HG02981 (cell line): Measurements from ENCODE around the gene CERS5.
"Not testable (repeated sequence)": the region's sequence is repeated elsewhere in the genome, so short reads cannot be mapped to it uniquely, and the experiment has no call there.

Source experiments
- ATAC-seq: cut with Tn5 transposase; IDR thresholded peaks from one replicate; pipeline ENCODE4 v1.9.1; 2021; ENCODE audit warnings: mild to moderate bottlenecking, moderate library complexity; ENCODE audit not compliant: unreplicated experiment

The CERS5 gene

GRCh38 chr12:50187084-50187900, 20.1 kb upstream of the CERS5 start:
- peak; percentile 59 for ATAC-seq

- no peak for ATAC-seq
These were observed 19.5 kb upstream of the CERS5 start for GRCh38 chr12:50186681-50187080.

- no peak for ATAC-seq
These were observed 18.9 kb upstream of the CERS5 start for GRCh38 chr12:50185970-50186663.

- no peak for ATAC-seq
These were observed 18.2 kb upstream of the CERS5 start for GRCh38 chr12:50185301-50185895.

- ATAC-seq, result no peak
These were observed 17.1 kb upstream of the CERS5 start for GRCh38 chr12:50184261-50184660.

- ATAC-seq, result no peak
These were observed 15.3 kb upstream of the CERS5 start for GRCh38 chr12:50182461-50182860.

- ATAC-seq, result no peak
These were observed 14.5 kb upstream of the CERS5 start for GRCh38 chr12:50181691-50182090.

- no peak for ATAC-seq
These were observed 8.5 kb upstream of the CERS5 start for GRCh38 chr12:50175716-50176026.

GRCh38 chr12:50174971-50175715, 8.0 kb upstream of the CERS5 start:
- ATAC-seq, result no peak

GRCh38 chr12:50166799-50167048, 445 bp downstream of the CERS5 start:
- ATAC-seq, result peak; percentile 23

- ATAC-seq, result no peak
These were observed 2.2 kb downstream of the CERS5 start for GRCh38 chr12:50164963-50165362.

GRCh38 chr12:50162230-50162629, 4.9 kb downstream of the CERS5 start:
- ATAC-seq, result no peak

GRCh38 chr12:50160643-50161042, 6.5 kb downstream of the CERS5 start:
- no peak for ATAC-seq

GRCh38 chr12:50157259-50157658, 9.9 kb downstream of the CERS5 start:
- ATAC-seq, result no peak

GRCh38 chr12:50156641-50157040, 10.5 kb downstream of the CERS5 start:
- ATAC-seq, result no peak

GRCh38 chr12:50154947-50155346, 12.2 kb downstream of the CERS5 start:
- not testable (repeated sequence) for ATAC-seq

- no peak for ATAC-seq
These were observed 16.0 kb downstream of the CERS5 start for GRCh38 chr12:50151047-50151687.

GRCh38 chr12:50149311-50149710, 17.9 kb downstream of the CERS5 start:
- ATAC-seq, result no peak

GRCh38 chr12:50148011-50148410, 19.2 kb downstream of the CERS5 start:
- ATAC-seq, result not testable (repeated sequence)

GRCh38 chr12:50147281-50147680, 19.9 kb downstream of the CERS5 start:
- ATAC-seq, result no peak

GRCh38 chr12:50145439-50145838, 21.7 kb downstream of the CERS5 start:
- ATAC-seq, result no peak
